Fibroblast of skin of right biceps (primary cell): Measurements from ENCODE around the gene KLC3.
"Not testable (repeated sequence)": the region's sequence is repeated elsewhere in the genome, so short reads cannot be mapped to it uniquely, and the experiment has no call there.

Experiments used
- DNase-seq: peaks from one replicate; pipeline ENCODE4 v3.0.0-alpha.2; 2013

Gene KLC3

DNA sequence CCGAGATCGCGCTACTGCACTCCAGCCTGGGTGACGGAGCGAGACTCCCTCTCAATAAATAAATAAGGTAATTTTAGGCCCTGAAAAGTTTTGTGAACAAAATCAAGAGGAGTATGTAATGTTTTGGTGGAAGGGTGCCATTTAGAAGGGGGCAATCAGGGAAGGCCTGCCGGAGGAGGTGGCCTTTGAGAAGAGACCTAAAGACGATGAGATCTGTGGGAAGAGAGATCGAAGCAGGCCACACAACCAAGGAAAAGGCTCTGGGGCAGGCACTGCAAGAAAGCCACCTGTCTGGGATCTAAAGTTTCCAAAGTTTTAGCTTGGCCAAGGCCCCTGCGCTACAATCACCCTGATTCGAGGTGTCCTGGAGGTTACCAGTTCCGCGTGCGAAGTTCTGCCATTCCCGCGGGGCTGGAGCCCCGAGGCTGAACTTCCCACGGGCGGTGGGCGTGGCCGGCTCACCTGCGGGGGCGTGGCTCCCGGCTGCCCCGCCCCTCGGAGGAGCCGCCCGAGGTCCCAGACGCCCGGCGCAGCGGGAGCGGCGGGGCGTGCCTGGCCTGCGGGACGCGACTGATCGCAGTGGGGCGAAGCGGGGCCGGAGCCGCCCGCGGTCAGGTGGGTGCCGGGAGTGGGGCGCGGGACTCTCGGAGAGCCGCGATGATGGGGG lies at the start of gene KLC3:
TSS of gene KLC3 (plus strand) at position 519 of the 667 bp plus-strand sequence. CDS start 4,792 bp downstream, outside the sequence.
- no peak for DNase-seq

DNA sequence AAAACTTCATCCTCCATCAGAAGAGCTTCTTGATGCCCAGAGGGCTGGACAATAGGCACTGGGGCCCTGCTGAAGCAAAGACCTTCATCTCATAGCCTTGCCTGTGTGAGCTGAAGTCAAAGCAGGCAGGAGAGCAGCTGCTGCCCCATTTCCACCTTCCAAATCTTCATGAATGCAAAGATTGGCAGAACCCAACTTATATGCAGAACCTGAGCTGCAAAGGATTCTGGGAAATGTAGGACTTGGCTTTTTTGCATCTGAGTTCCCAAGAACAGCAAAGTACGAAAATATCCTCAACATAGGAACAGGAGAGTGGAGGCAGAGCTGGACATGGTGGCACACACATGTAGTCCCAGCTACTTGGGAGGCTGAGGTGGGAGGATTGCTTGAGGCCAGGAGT lies 48.7 kb upstream of the KLC3 start:
- DNase-seq: no peak

DNA sequence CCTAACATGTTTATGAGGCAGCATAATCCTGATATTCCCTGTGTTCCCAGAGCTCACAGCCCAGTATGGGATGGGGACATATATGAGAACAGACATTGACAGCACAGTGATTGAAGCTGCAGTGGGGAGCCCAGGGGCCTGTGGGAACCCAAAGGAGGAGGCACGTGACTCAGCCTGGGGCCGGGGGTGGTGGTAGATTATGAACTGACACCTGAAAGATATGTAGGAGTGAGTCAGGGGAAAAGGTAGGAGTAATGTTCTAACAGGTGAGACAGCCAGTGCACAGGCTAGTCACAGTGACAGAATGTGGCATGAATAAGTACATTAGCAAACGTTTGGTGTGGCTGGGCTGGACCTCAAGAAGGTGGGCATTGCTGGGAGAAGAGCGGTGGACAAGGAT lies 46.9 kb upstream of the KLC3 start:
- no peak for DNase-seq

GRCh38 chr19:45294291-45295029 lies 46.1 kb upstream of the KLC3 start:
- no peak for DNase-seq

GRCh38 chr19:45295873-45296272 lies 44.7 kb upstream of the KLC3 start:
- DNase-seq: no peak

- no peak for DNase-seq
Measured at GRCh38 chr19:45296355-45296754, 44.2 kb upstream of the KLC3 start.

DNA sequence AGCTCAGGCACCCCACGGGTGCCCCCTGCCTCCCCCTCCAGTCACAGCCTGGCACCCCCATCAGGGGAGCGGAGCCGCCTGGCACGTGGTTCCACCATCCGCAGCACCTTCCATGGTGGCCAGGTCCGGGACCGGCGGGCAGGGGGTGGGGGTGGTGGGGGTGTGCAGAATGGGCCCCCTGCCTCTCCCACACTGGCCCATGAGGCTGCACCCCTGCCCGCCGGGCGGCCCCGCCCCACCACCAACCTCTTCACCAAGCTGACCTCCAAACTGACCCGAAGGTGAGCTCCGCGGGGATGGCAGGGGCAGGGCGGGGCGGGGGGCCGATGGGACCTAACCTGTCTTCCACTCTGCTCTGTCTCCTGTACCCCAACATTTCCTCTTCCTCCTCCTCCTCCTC lies 42.9 kb upstream of the KLC3 start:
- no peak for DNase-seq

- no peak for DNase-seq
Measured at GRCh38 chr19:45298264-45298663, 42.3 kb upstream of the KLC3 start.

DNA sequence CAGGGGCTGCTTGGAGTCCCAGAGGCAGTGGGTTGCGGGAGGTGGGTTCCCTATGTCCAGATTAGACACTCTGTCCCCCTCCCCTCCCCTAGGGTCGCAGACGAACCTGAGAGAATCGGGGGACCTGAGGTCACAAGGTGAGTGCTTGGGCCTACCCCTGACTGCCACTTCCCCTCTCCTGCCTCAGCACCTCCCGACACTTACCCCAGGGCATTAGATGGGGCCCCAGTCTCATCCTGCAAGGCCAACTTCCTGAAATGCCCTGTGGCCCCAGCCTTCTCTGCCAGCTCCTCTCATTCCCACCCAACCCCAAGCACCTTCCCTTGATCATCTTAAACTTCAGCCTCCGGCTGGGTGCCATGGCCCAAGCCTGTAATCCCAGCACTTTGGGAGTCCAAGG lies 40.8 kb upstream of the KLC3 start:
- DNase-seq: no peak

- no peak for DNase-seq
Measured at GRCh38 chr19:45302416-45302815, 38.1 kb upstream of the KLC3 start.

DNA sequence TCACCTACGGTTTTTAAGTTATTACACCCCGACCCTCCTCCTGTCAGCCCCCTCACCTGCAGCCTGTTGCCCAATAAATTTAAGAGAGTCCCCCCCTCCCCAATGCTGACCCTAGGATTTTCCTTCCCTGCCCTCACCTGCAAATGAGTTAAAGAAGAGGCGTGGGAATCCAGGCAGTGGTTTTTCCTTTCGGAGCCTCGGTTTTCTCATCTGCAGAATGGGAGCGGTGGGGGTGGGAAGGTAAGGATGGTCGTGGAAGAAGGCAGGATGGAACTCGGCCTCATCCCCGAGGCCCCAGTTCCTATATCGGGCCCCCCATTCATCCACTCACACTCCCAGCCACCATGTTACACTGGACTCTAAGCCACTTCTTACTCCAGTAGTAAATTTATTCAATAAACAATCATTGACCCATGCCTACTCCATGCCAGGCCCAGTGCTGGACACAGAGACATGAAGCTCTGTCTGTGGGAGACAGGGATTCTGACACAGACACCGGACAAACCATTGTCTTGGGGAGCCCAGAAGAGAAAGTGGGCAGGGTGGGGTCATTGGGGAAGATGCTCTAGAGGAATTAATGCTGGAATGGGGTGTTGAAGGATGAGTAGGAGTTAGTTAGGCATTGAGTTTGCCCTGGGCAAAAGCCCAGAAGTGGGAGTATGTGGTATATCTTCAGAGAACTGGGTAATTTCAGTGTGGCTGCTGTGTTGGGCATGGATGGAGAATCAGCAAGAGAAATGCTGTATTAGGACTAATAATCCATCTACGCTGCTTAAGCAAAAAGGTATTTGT lies 37.1 kb upstream of the KLC3 start:
- DNase-seq: no peak

DNA sequence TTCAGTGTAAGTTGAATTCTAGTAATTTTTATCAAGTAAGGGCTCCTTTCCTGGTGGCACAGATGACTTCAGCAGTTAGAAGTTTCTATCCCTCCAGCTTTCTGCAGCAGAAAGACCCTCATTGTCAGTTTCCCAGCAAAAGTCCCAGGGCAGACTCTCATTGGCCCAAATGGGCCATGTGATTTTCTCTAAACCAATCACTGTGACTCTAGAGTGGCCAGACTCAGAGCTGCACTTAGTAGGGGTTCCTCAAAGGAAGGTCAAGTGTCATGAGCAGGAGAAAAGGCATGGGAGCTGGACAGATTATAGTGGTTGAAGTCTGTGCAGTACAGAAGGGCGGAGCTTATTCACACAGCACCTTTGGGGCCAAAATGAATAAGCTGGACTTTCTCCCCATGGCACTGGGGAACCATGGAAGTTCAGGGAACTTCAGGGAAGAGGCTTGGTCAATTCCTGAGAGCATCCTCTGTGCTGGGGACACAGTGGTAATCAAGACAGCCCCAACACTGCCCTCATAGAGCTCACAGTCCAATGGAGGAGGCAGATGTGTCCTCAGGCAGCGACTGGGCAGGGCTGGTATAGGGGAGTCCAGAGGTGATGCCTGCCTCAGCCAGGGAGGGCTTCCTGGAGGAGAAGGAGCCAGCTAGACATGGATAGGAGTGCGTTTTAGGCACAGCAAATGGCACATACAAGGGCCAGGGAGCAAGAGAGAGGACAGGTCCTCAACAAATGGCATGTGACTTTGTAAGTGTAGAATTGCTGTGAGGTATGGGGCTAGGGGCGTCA lies 36.2 kb upstream of the KLC3 start:
- no peak for DNase-seq

GRCh38 chr19:45305007-45305406 lies 35.5 kb upstream of the KLC3 start:
- DNase-seq: no peak

DNA sequence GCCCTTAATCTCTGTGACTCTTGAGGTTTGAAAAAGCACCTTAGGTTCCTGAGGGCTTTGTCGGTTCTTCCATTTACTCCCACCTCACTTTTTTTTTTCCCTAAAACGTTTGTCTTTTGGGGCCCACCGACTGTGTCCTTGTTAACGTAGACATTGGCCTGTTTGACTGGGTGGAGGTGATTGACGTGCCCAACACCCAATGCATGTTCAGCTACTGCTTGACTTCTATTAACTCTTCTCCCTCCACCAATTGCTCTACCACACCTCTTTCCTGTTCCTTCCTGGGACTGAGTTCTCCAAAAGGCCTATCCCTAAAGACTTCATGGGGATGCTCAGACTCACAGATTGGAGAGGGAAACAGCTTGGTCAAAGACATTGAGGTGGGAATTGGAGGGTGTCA lies 35.1 kb upstream of the KLC3 start:
- peak; percentile 39 for DNase-seq

DNA sequence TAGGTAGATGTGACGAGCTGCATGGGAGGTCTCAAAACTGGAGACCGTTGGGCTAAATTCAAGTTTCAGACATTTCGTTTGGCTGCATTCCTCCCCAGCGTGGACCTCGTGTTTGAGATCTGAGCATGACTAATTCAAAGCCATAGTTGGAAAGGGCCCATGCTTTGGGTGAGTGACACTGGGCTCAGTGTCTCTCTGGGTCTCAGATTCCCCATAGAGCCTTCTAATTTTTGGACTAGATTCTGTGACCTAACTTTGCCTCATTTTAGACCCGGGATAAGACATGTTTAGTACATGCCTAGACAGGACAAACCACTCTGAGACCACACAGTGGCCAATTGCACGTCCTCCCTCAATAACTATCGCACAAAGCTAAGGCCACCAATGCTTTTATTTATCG lies 34.5 kb upstream of the KLC3 start:
- DNase-seq: no peak

- DNase-seq: no peak
Measured at GRCh38 chr19:45306518-45307027, 34.0 kb upstream of the KLC3 start.

DNA sequence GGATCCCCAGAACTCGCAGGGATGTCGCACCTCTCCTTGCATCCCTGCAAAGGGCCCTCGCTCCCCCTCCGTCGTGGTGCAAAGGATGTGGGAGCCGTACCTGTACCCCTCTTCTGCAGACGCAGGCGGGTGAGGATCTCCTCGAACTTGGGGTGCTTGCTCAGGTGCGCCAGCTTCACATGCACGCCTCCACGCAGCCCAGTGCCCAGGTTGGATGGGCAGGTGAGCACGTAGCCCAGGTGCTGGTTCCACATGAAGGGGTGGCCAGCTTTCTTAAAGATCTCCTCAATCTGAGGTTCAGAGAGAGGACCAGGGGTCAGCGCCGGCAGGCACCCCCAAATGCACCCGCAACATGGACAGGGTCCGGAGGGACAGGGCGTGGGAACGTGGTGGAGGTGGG lies 33.2 kb upstream of the KLC3 start:
- DNase-seq: no peak

DNA sequence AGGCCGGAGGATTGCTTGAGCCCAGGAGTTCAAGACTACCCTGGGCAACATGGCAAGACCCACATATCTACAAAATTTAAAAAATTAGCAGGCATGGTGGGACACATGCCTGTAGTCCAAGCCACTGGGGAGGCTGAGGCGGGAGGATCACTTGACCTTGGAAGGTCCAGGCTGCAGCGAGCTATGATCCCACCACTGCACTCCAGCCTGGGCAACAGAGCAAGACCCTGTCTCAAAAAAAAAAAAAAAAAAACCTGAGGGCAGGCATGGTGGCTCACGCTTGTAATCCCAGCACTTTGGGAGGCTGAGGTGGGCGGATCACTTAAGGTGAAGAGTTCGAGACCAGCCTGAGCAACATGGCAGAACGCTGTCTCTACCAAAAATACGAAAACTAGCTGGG lies 31.2 kb upstream of the KLC3 start:
- not testable (repeated sequence) for DNase-seq

DNA sequence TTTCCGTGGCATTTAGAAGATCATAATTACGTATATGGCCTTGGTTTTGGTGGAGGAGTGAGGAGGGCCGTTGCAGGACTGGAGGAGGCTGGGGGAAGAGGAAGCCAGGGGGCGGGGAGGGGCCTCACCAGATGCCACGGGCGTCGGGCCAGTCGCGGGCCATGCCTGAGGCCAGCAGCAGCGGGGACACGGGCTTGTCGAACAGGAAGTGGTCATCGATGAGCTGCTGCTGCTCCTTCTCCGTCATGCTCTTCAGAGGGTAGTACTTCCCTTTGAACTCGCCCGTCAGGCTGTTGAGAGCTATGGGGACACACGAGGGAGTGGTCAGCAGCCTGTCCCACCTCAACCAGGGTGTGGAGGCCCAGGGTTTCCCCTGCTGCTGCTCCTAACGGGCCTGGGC lies 28.9 kb upstream of the KLC3 start:
- DNase-seq: no peak

DNA sequence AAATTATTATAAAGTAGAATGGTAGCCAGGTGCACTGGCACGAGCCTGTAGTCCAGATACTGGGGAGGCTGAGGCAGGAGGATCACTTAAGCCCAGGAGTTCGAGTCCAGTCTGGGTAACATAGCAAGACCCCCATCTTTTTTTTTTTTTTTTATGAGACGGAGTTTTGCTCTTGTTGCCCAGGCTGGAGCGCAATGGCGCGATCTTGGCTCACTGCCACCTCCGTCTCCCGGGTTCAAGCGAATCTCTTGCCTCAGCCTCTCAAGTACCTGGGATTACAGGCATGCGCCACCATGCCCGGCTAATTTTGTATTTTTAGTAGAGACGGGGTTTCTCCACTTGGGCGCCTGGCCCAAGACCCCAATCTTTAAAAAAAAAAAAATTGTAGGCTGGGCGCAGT lies 28.3 kb upstream of the KLC3 start:
- DNase-seq: not testable (repeated sequence)

GRCh38 chr19:45314708-45315245 lies 25.8 kb upstream of the KLC3 start:
- no peak for DNase-seq

DNA sequence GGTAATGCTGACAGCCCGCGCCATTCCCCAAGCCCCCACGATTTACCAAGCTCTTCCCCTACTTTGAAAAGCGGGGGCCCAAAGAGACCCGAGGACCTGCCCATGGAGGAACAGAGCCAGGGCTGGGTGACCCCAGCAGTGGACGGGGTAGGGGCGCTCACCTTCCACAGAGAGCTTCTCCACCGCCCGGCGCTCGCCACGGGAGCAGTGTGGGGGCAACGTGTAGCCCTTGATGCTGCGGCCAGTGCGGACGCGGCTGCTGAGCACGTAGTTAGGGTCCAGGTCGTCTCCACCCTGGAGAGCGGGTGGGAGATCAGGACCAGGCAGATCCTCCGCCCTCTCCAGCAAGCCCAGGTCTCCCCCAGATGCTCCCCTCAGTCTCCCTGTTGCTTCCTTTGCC lies 25.2 kb upstream of the KLC3 start:
- no peak for DNase-seq
